Transverse colon (tissue), 4 donors: ENCODE measurements around the gene ANKS1B. TPM values are rescaled to one million over a fixed set of nuclear protein-coding genes. Genes with fewer than 3 reads are reported as not detected.

Source experiments
- DNase-seq: peaks from one replicate; pipeline ENCODE4 v3.0.0-alpha.2; 2019
- H3K27ac ChIP-seq, 4 donors: fragments of 200-600 bp; sonication (generic); 2 replicates each; pipeline ENCODE4 v1.5.1; 2016 to 2018; ENCODE audit warnings: inconsistent platforms in 4 of 4
- H3K27me3 ChIP-seq: fragments of 200-600 bp; sonication (generic); 2 replicates; pipeline ENCODE4 v1.5.1; 2017; ENCODE audit warnings: inconsistent platforms
- H3K36me3 ChIP-seq, 4 donors: fragments of 200-600 bp; sonication (generic); 2 replicates each; pipeline ENCODE4 v1.5.1; 2017 to 2019; ENCODE audit warnings: inconsistent platforms in 4 of 4
- H3K4me1 ChIP-seq, 4 donors: fragments of 200-600 bp; sonication (generic); 2 replicates each; pipeline ENCODE4 v1.5.1; 2017 to 2020; ENCODE audit warnings: inconsistent platforms in 4 of 4
- H3K4me3 ChIP-seq, 4 donors: fragments of 200-600 bp; sonication (generic); 1 replicate in 1 of 4; 2 replicates in 3 of 4; pipeline versions ENCODE4 v1.5.1 to v1.6.1; 2017 to 2019; ENCODE audit warnings: inconsistent platforms in 4 of 4
- H3K9me3 ChIP-seq, 2 donors: fragments of 200-600 bp; sonication (generic); 2 replicates each; pipeline ENCODE4 v1.5.1; 2017 to 2019; ENCODE audit warnings: inconsistent platforms in 2 of 2
- EP300 ChIP-seq: sonication (generic); formaldehyde crosslinking; IDR thresholded peaks from one replicate; pipeline ENCODE4 v1.6.1; 2017; ENCODE audit warnings: antibody characterized with exemption, low read depth
- POLR2A ChIP-seq: fragments of 450-650 bp; IDR thresholded peaks from one replicate; pipeline ENCODE4 v1.6.1; 2016; ENCODE audit warnings: antibody characterized with exemption, mild to moderate bottlenecking, moderate library complexity
- POLR2AphosphoS5 ChIP-seq, 3 donors: sonication (generic); formaldehyde crosslinking; IDR thresholded peaks; one replicate each; pipeline ENCODE4 v1.6.1; 2016; ENCODE audit warnings: antibody characterized with exemption in 3 of 3
- WGBS, 2 donors: methylation state at CpG; one replicate each; pipeline ENCODE4 v1.1.5; 2018; ENCODE audit warnings: low coverage in 1 of 2; 5-methylcytosine and 5-hydroxymethylcytosine counted together
- in situ Hi-C, 4 donors: fragments of 200-750 bp; cut with MboI; loops; one replicate each; pipeline versions ENCODE4 v1.15.0 to v1.15.1; 2017; ENCODE audit warnings: low sequenced_read_pairs in 3 of 4, low pct_ligation_motif_present in 1 of 4, low pct_unique_long_range_greater_than_20kb in 1 of 4
- intact Hi-C: fragments of 100-400 bp; cut with DNase I; formaldehyde crosslinking; loops from one replicate; pipeline ENCODE4 v1.15.1; 2023; ENCODE audit warnings: low total_unique reads
- total RNA-seq, 4 donors: library from RNA; depleted of rRNA; stranded (reverse); fragments of >200 nt; gene quantifications; one replicate each; pipeline ENCODE4 v1.1.0, GENCODE V29; 2016
- TF ChIP-seq, protein P1 (sequence below), 5 experiments: fragments of 200-600 bp in 3 of 5; fragments of 450-650 bp in 2 of 5; sonication (generic) in 3 of 5; IDR thresholded peaks; 1 replicate in 2 of 5; 2 replicates in 3 of 5; pipeline ENCODE4 v1.5.1; 2016 to 2017; ENCODE audit warnings: antibody characterized with exemption in 5 of 5, inconsistent platforms in 3 of 5, mild to moderate bottlenecking in 2 of 5, moderate library complexity in 1 of 5

The ANKS1B gene
- total RNA-seq, 4 donors from 2014 or later: 1.4 to 6.4 (median 3.5) TPM; not detected in 1

DNA sequence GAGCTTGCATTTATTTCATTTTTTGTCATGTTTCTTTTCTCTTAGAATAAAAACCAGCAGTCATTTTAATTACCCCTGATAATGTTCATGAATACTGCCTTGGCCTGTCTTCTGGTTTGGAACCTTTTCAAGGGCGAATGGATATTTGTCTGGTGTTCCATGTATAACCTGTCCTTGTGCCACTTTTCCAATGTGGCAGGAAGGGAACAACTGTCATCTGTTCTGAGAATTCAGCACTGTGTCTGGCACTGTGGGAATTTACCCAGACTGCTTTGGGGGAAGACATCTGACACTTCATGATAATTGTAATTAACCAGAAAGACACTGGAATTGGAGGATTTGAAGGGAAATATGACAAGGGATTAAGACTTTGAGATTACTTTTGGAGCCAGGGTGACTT, 986.8 kb downstream of the ANKS1B start:
- no peaks in the 10 kb centered on the region for H3K4me1 ChIP-seq
- no peak for TF ChIP-seq POLR2AphosphoS5 (IDR thresholded peaks at IDR 0.05)
- TF ChIP-seq, protein P1, sequence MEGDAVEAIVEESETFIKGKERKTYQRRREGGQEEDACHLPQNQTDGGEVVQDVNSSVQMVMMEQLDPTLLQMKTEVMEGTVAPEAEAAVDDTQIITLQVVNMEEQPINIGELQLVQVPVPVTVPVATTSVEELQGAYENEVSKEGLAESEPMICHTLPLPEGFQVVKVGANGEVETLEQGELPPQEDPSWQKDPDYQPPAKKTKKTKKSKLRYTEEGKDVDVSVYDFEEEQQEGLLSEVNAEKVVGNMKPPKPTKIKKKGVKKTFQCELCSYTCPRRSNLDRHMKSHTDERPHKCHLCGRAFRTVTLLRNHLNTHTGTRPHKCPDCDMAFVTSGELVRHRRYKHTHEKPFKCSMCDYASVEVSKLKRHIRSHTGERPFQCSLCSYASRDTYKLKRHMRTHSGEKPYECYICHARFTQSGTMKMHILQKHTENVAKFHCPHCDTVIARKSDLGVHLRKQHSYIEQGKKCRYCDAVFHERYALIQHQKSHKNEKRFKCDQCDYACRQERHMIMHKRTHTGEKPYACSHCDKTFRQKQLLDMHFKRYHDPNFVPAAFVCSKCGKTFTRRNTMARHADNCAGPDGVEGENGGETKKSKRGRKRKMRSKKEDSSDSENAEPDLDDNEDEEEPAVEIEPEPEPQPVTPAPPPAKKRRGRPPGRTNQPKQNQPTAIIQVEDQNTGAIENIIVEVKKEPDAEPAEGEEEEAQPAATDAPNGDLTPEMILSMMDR (IDR thresholded peaks at IDR 0.05): no peak
- no peak for TF ChIP-seq EP300
- TF ChIP-seq POLR2A: no peak
- in situ Hi-C loops (loop anchor here in 1 of 4 donors (25.0 kb wide), 1 partner anchor 436 kb away; no protein-coding TSS in a partner anchor), intact Hi-C loops (no loop called here)
- 67% methylated on average over 1 of the region's 1 CpG; no CpG with 5 or more reads in 1 of the 2 donors for WGBS, 2 donors
- H3K4me3 ChIP-seq: no peak overlapping the region
- no peaks in the 10 kb centered on the region for H3K27me3 ChIP-seq
- no peaks in the 10 kb centered on the region for H3K36me3 ChIP-seq
- H3K27ac ChIP-seq: no peak overlapping the region
- no peaks in the 10 kb centered on the region for H3K9me3 ChIP-seq
- no peak for DNase-seq

DNA sequence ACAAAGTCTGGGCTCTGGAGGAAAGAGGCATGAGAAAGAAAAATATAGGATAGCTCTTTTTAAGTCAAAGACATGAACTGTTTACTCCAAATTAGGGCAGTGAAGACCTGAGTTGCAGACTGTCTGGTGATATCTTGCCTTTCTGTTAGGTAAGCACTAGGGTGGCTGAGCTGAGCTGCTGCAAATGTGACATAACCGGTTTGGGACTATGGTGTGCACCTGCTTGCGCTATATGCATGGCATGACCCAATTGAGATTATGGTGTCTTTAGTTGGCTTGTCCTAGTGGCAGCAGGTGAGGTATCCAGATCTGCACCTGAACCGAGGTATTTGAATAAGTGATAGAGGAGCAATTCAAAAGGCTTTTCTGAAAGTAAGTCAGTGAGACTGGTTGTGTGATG, 994.1 kb downstream of the ANKS1B start:
- 43 to 72% methylated on average over 1 to 3 of the region's 3 CpGs for WGBS, 2 donors
- in situ Hi-C loops (loop anchor here in 1 of 4 donors (25.0 kb wide), 1 partner anchor 428 kb away; no protein-coding TSS in a partner anchor), intact Hi-C loops (no loop called here)
- no peak for TF ChIP-seq POLR2AphosphoS5 (IDR thresholded peaks at IDR 0.05)
- no peak for TF ChIP-seq POLR2A
- TF ChIP-seq, protein P1 (IDR thresholded peaks at IDR 0.05): no peak
- no peak for TF ChIP-seq EP300
- no peak for DNase-seq
- Histone ChIP-seq H3K36me3 (no peaks in the 10 kb centered on the region), H3K4me1 (no peaks in the 10 kb centered on the region), H3K27ac (no peak overlapping the region), H3K27me3 (no peaks in the 10 kb centered on the region), H3K4me3 (no peak overlapping the region), H3K9me3 (no peaks in the 10 kb centered on the region)

DNA sequence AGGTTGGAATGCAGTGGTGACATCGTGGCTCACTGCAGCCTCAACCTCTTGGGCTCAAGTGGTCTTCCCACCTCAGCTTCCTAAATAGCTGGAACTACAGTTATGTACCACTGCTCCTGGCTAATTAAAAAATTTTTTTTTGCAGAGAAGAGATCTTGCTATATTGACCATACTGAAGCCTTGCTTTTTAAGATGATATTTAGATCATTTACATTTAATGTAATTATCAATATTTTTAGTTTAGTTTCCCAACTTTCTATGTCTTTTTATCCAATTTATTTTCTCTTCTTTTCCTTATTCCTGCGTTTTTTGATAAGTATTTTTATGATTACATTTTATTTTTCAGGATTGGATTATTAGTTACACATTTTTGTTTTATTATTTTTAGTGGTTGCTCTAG, 999.6 kb downstream of the ANKS1B start:
- no peak overlapping the region for H3K4me3 ChIP-seq
- no peak for DNase-seq
- peaks cover 0 to 9% of the 10 kb centered on the region in 2 donors for H3K9me3 ChIP-seq
- no peak overlapping the region for H3K27ac ChIP-seq
- H3K36me3 ChIP-seq: no peaks in the 10 kb centered on the region
- intact Hi-C loops (no loop called here), in situ Hi-C loops (loop anchor here in 1 of 4 donors (25.0 kb wide), 1 partner anchor 423 kb away; no protein-coding TSS in a partner anchor)
- H3K27me3 ChIP-seq: no peaks in the 10 kb centered on the region
- TF ChIP-seq, protein P1 (IDR thresholded peaks at IDR 0.05): no peak
- TF ChIP-seq POLR2AphosphoS5 (IDR thresholded peaks at IDR 0.05): no peak
- no peak for TF ChIP-seq POLR2A
- TF ChIP-seq EP300: no peak
- WGBS, 2 donors: 53 to 62% methylated on average over 2 of the region's 2 CpGs
- no peaks in the 10 kb centered on the region for H3K4me1 ChIP-seq

DNA sequence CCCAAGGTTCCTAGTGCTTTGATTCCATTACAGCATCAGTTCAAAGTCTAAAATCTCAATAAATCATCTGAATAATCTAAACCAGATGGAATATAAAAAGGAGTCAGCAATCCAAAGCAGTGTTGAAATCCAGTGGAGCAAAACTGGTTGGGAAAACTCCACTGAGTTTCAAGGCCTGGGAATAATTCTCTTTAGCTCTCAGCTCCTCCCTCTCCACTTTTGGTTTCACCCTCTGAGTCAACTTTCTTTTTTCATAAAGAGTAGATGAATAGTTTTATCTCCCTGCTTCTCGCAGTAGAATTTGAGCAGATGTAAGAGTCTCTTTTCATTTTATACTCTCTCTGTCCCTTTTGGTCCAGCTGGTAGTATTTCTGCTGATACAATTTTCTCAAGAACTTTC, 1001.1 kb downstream of the ANKS1B start:
- H3K4me1 ChIP-seq: no peaks in the 10 kb centered on the region
- DNase-seq: no peak
- intact Hi-C loops (no loop called here), in situ Hi-C loops (loop anchor here in 1 of 4 donors (25.0 kb wide), 1 partner anchor 421 kb away; no protein-coding TSS in a partner anchor)
- H3K27ac ChIP-seq: no peak overlapping the region
- TF ChIP-seq, protein P1 (IDR thresholded peaks at IDR 0.05): no peak
- TF ChIP-seq POLR2AphosphoS5 (IDR thresholded peaks at IDR 0.05) (no peak), POLR2A (no peak), EP300 (no peak)
- H3K4me3 ChIP-seq: no peak overlapping the region
- peaks cover 0 to 9% of the 10 kb centered on the region in 2 donors for H3K9me3 ChIP-seq
- WGBS, 2 donors: 67 to 79% methylated on average over 1 of the region's 1 CpG
- no peaks in the 10 kb centered on the region for H3K27me3 ChIP-seq
- H3K36me3 ChIP-seq: no peaks in the 10 kb centered on the region
